HG02840 (cell line): Measurements from ENCODE around the gene C22orf31.
"Not testable (repeated sequence)": the region's sequence is repeated elsewhere in the genome, so short reads cannot be mapped to it uniquely, and the experiment has no call there.

Source experiments
- ATAC-seq: cut with Tn5 transposase; IDR thresholded peaks from one replicate; pipeline ENCODE4 v1.9.1; 2021; ENCODE audit warnings: mild to moderate bottlenecking, moderate library complexity, moderate number of reproducible peaks; ENCODE audit not compliant: unreplicated experiment, low FRiP score

The C22orf31 gene

GRCh38 chr22:29060251-29060869 lies 1.3 kb downstream of the C22orf31 start:
- ATAC-seq: no peak

GRCh38 chr22:29056472-29056871 lies 5.2 kb downstream of the C22orf31 start:
- no peak for ATAC-seq

- ATAC-seq: no peak
Measured at GRCh38 chr22:29055192-29055830, 6.3 kb downstream of the C22orf31 start.

DNA sequence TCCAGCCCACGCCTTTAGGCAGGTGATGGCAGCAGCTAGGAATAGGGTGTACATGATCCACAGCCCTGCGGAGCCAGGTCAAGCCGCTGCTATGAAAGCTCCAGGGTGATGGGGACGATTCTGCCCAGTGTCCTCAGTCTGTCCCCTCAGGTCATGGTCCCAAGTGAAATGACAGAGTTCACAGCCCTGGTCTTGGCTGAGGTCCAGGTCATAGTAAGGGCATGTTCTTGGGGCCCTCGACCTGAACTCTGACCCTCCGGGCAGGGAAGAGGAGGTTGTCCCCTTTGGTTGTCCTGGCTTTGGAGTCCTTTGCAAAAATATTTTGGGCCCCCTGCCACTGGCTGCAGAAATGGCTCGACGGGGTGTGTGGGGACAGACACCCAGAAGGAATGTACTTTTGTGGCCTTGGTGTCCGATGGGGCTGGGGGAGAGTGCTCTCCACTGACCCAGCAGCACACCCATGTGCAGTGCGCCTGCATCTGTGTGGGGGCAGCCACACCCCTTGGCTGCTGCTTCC lies 7.3 kb downstream of the C22orf31 start:
- no peak for ATAC-seq

DNA sequence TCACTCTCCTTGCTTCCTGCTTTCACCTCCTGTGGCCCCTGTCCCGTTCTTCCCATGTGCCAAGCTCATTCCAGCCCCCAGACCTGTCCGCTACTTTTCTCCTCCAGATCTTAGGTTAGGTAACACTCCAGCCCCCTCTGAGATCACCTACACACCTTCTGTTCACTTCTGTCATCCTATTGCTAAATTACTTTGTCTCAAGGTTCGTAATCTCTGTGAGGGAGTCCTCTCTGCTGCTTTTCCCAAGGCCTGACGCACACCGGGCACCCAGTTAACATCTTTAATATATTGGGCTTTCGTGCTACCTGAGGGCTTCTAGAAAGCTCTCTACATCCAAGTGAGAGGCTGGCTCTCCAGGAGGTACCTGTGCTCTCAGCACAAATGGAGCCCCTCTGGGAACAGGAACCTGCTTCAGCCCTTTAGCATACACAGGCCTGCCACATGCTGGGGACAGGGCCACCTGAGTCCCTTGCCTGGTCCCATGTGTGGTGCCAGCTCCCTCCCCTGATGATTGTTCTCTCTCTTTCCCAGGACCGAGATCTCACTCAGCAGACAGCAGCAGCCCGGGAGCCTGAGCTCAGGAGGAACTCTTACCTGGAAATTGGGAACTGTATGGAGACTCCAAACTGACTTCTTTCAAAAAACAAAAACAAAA lies 8.5 kb downstream of the C22orf31 start:
- ATAC-seq: no peak

GRCh38 chr22:29050457-29050856 lies 11.2 kb downstream of the C22orf31 start:
- ATAC-seq: no peak

DNA sequence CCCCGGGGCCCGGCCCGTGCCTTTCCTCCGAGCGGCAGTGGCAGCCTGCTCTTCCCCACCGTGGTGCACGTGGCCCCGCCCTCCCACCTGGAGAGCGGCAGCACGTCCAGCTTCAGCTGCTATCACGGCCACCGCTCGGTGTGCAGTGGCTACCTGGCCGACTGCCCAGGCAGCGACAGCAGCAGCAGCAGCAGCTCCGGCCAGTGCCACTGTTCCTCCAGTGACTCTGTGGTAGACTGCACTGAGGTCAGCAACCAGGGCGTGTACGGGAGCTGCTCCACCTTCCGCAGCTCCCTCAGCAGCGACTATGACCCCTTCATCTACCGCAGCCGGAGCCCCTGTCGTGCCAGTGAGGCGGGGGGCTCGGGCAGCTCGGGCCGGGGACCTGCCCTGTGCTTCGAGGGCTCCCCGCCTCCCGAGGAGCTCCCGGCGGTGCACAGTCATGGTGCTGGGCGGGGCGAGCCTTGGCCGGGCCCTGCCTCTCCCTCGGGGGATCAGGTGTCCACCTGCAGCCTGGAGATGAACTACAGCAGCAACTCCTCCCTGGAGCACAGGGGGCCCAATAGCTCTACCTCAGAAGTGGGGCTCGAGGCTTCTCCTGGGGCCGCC lies 11.9 kb downstream of the C22orf31 start:
- ATAC-seq: no peak

DNA sequence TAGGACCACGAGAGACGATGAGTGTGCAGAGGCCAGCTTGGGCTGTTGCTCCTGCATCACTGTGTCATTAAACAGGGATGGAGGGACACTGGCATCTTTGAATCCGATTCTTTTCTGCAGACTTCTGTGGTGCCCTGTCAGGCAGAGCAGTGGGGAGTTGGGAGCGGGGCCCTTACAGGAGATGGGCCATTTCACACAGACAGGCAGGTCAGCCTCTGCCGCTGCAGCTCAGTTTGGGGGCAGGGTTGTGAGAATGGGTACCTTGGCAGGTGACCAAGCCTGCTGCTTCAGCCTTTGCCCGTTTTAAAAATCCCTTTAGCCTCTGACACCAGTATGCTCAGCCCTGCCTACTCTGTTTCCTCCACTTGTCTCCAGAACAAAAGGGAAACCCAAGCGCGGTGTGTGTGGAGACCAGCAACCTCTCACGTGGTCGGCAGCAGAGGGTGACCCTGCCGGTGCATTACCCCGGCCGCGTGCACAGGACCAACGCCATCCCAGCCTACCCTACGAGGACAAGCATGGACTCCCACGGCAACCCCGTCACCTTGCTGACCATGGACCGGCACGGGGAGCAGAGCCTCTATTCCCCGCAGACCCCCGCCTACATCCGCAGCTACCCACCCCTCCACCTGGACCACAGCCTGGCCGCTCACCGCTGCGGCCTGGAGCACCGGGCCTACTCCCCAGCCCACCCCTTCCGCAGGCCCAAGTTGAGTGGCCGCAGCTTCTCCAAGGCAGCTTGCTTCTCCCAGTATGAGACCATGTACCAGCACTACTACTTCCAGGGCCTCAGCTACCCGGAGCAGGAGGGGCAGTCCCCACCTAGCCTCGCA lies 12.6 kb downstream of the C22orf31 start:
- ATAC-seq: no peak

DNA sequence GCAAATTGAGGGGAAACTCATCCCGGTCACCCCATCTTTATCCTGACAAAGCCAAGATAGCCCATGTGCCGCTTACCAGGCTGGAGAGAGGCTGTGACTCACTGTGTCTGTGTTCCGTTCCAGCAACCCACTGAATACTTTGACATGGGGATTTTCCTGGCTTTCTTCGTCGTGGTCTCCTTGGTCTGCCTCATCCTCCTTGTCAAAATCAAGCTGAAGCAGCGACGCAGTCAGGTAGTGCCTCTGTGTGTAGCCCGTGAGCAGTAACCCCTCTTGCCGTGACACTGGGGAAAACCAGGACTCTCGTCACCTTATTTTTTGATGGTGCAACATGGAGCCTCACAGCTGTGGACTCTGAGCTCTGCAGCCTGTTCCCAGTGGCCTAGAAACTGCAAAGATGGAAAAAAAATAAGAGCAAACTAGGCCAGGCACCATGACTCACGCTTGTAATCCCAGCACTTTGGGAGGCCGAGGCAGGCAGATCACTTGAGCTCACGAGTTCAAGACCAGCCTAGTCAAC lies 16.9 kb downstream of the C22orf31 start:
- no peak for ATAC-seq

- no peak for ATAC-seq
Measured at GRCh38 chr22:29043906-29044575, 17.6 kb downstream of the C22orf31 start.

- ATAC-seq: no peak
Measured at GRCh38 chr22:29041408-29041807, 20.2 kb downstream of the C22orf31 start.

DNA sequence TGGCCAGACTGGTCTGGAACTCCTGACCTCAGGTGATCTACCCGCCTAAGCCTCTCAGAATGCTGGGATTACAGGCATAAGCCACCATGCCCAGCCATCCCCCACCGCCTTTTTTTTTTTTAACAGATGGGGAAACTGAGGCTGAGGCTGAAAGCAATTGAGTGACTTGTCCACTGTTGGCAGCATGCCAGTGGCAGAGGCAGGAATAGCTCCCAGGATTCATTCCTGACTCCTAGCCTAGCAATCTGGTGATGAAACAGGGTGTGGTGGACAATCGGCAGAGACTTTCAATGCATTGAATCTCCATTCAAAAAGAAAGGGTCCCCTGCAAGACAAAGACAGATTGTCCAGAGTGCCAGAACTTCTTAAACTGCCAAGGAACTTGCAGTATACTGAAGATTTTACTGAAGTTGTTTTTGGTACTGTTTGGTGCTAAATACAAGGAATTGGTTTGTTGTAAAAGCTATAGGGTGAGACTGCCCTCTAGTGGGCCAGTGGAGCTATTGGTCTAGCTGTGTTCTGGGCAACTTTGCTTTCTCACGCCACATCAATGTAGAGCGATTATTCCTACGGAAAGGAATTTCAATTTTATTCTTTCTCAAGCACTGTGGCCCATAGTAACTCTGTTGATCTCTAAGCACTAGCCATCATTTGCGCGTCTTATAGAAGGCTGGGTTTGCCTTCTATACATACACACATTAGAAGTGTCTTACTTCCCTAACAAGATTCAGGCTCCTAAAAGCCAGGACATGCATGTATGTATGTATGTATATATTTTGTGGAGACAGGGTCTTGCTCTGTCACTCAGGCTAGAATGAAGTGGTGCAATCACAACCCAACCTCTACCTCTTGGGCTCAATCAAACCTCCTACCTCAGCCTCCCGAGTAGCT lies 21.0 kb downstream of the C22orf31 start:
- no peak for ATAC-seq

DNA sequence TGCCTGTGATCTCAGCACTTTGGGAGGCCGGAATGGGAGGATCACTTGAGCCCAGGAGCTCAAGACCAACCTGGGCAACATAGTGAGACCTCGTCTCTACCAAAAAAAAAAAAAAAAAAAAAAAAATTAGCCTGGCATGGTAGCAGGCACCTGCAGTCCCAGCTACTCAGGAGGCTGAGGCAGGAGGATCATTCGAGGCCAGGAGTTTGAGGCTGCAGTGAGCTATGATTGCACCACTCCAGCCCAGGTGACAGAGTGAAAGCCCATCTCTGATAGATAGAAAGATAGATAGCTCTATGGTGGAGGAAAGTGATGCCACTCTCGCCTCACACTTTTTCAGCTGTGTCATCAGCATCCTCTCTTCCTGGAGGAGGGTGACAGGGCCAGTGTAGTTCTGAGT lies 21.9 kb downstream of the C22orf31 start:
- ATAC-seq: not testable (repeated sequence)

DNA sequence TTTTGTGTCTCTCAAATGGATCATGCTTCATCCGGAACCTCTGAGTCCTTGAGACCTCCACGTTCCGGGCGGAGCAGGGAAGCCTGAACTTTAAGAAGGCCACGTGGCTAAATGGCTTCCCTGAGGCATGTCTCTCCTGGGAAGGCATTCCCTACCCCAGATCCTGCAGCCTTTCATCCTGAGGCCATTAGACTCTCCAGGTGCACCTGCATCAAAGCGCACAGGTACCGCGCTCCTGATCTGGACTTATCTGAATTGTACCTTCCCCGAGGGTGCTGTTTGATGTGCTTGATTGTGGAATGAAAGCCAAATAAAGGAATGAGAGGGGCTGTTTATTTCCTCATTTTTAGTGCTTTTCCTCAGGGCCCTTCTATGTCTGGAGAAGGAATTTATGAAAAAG lies 22.5 kb downstream of the C22orf31 start:
- no peak for ATAC-seq

DNA sequence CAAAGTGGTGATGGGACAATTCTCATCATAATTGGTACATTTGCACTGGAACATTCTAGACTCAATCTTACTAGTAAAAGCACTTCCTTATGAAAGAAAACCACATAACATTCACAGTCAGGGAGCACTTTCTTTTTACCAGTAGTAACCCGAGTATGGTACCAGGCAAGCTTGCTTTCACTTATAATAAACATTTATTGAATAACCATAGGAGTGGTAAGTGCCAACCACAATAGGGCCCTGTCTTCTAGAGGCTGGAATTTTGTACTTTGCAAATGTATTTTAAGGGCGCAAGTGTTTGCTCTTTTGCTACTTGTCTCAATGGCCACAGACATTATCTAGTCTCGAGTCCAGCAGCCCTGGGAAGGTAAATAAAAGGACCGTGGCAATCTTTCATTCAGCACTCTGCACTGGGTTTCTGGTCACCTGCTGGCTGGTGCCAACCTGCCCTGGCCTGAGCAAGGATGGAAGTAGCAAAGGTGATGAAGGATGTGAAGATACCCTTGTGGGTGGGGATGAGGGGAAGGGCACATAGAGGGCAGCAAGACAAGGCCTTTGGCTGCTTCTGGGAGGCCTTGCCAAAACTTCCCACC lies 24.2 kb downstream of the C22orf31 start:
- ATAC-seq: no peak

DNA sequence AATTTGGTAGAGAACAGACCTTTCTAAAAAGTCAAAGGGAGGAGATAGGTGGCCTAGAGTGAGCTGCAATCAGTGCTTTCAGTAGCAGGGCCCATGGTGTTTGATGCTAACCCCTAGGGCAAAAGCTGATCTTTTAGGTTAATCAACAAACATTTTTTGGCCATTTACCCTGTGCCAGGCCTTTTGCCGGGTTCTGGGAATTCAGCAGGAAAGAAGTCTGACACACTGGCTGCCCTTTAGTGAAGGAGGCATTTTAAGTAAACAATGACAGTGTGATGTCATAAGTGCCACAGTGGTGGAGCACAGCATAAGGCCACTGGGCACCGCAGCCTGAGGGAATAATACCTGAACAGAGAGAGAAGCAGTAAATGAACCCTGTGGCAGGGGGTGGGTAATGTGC lies 29.0 kb downstream of the C22orf31 start:
- no peak for ATAC-seq

- no peak for ATAC-seq
Measured at GRCh38 chr22:29032014-29032475, 29.6 kb downstream of the C22orf31 start.
